Naive thymus-derived CD8-positive, alpha-beta T cell (primary cell): Measurements from ENCODE around the gene HOXA7. TPM values are rescaled to one million over a fixed set of nuclear protein-coding genes. Genes with fewer than 3 reads are reported as not detected.

Source experiments
- ATAC-seq, 2 donors: fragments of 150-1000 bp; cut with Tn5 transposase in 1 of 2; sonication (Bioruptor Pico), chemical (Tn5 transposase) in 1 of 2; 1 replicate in 1 of 2; 2 replicates in 1 of 2; pipeline ENCODE4 v1.10.0; 2021; ENCODE audit warnings: mild to moderate bottlenecking in 2 of 2, moderate library complexity in 2 of 2
- POLR2A ChIA-PET: fragments of 350-600 bp; sonication (Branson Sonifier 250); formaldehyde crosslinking; loops from one replicate; lab custom pipeline; 2021; ENCODE audit warnings: antibody characterized with exemption; lab: Charles Lee
- DNase-seq, 10 donors: peaks; one replicate each; pipeline versions ENCODE4 v3.0.0 to v3.0.0-alpha.2; 2020 to 2022
- H3K27ac Mint-ChIP-seq, 10 donors: one replicate each; pipeline ENCODE4 v1.8.0; 2020 to 2022; ENCODE audit warnings: mild to moderate bottlenecking in 10 of 10, mixed read lengths in 10 of 10, moderate library complexity in 4 of 10, inconsistent platforms in 1 of 10
- H3K27me3 Mint-ChIP-seq, 5 donors: one replicate each; pipeline ENCODE4 v1.8.0; 2021 to 2022; ENCODE audit warnings: mixed read lengths in 5 of 5
- H3K36me3 Mint-ChIP-seq, 3 donors: one replicate each; pipeline ENCODE4 v1.8.0; 2020 to 2022; ENCODE audit warnings: mixed read lengths in 3 of 3, mild to moderate bottlenecking in 2 of 3, inconsistent platforms in 1 of 3
- H3K4me1 Mint-ChIP-seq, 4 donors: one replicate each; pipeline ENCODE4 v1.8.0; 2021 to 2022; ENCODE audit warnings: mixed read lengths in 4 of 4
- H3K4me3 Mint-ChIP-seq, 10 donors: one replicate each; pipeline ENCODE4 v1.8.0; 2020 to 2022; ENCODE audit warnings: mild to moderate bottlenecking in 10 of 10, mixed read lengths in 10 of 10, moderate library complexity in 6 of 10, inconsistent platforms in 1 of 10
- H3K9me3 Mint-ChIP-seq, 9 donors: one replicate each; pipeline ENCODE4 v1.8.0; 2020 to 2022; ENCODE audit warnings: mixed read lengths in 9 of 9, mild to moderate bottlenecking in 3 of 9, inconsistent platforms in 1 of 9, moderate library complexity in 1 of 9
- polyA plus RNA-seq, 3 donors: library from polyadenylated mRNA; unstranded; fragments of 300-500 nt; fragmentation: Illumina TruSeq; gene quantifications; one replicate each; pipeline ENCODE4 v1.2.3, GENCODE V29; 2021
- total RNA-seq, 8 experiments: library from RNA in 2 of 8; stranded (reverse) in 2 of 8; gene quantifications; one replicate each; pipeline ENCODE4 v1.2.3 and lab custom pipeline; 2021 to 2026

HOXA7 gene
- total and polyA plus RNA-seq, 5 experiments from 2014 or later = not detected

- Mint-ChIP-seq H3K4me3 (no peak overlapping the region), H3K36me3 (no peaks in the 10 kb centered on the region), H3K4me1 (no peaks in the 10 kb centered on the region), H3K27me3 (peaks cover 2 to 11% (median 6%) of the 10 kb centered on the region in 5 donors), H3K9me3 (no peaks in the 10 kb centered on the region), H3K27ac (no peak overlapping the region)
- POLR2A ChIA-PET = no interaction called here
- DNase-seq (no peak), ATAC-seq (no peak)
These were observed 43.2 kb downstream of the HOXA7 start for GRCh38 chr7:27112955-27113949.

- POLR2A ChIA-PET = no interaction called here
- H3K9me3 Mint-ChIP-seq = no peaks in the 10 kb centered on the region
- H3K27me3 Mint-ChIP-seq = peaks cover 2 to 13% (median 6%) of the 10 kb centered on the region in 5 donors
- H3K36me3 Mint-ChIP-seq = no peaks in the 10 kb centered on the region
- DNase-seq (no peak), ATAC-seq (no peak)
- H3K27ac Mint-ChIP-seq = no peak overlapping the region
- H3K4me3 Mint-ChIP-seq = no peak overlapping the region
- H3K4me1 Mint-ChIP-seq = no peaks in the 10 kb centered on the region
These were observed 44.1 kb downstream of the HOXA7 start for GRCh38 chr7:27112361-27112760.

- no peak overlapping the region for H3K27ac Mint-ChIP-seq
- H3K4me1 Mint-ChIP-seq = no peaks in the 10 kb centered on the region
- no peak for ATAC-seq
- H3K9me3 Mint-ChIP-seq = no peaks in the 10 kb centered on the region
- H3K4me3 Mint-ChIP-seq = no peak overlapping the region
- no peaks in the 10 kb centered on the region for H3K36me3 Mint-ChIP-seq
- POLR2A ChIA-PET = no interaction called here
- H3K27me3 Mint-ChIP-seq = peaks cover 2 to 16% (median 6%) of the 10 kb centered on the region in 5 donors
- no peak for DNase-seq
These were observed 44.7 kb downstream of the HOXA7 start for GRCh38 chr7:27111751-27112277.

GRCh38 chr7:27111042-27111750, 45.3 kb downstream of the HOXA7 start:
- H3K9me3 Mint-ChIP-seq = no peaks in the 10 kb centered on the region
- H3K4me3 Mint-ChIP-seq = no peak overlapping the region
- peaks cover 2 to 16% (median 7%) of the 10 kb centered on the region in 5 donors for H3K27me3 Mint-ChIP-seq
- H3K27ac Mint-ChIP-seq = no peak overlapping the region
- ATAC-seq (no peak), DNase-seq (no peak)
- POLR2A ChIA-PET = no interaction called here
- H3K4me1 Mint-ChIP-seq = no peaks in the 10 kb centered on the region
- no peaks in the 10 kb centered on the region for H3K36me3 Mint-ChIP-seq

GRCh38 chr7:27110186-27111031, 46.1 kb downstream of the HOXA7 start:
- POLR2A ChIA-PET = no interaction called here
- Mint-ChIP-seq H3K4me3 (no peak overlapping the region), H3K9me3 (no peaks in the 10 kb centered on the region), H3K36me3 (no peaks in the 10 kb centered on the region), H3K4me1 (no peaks in the 10 kb centered on the region), H3K27ac (no peak overlapping the region), H3K27me3 (peaks cover 2 to 24% (median 10%) of the 10 kb centered on the region in 5 donors)
- no peak for ATAC-seq
- no peak for DNase-seq

- DNase-seq (no peak), ATAC-seq (no peak)
- Mint-ChIP-seq H3K9me3 (no peaks in the 10 kb centered on the region), H3K27me3 (peaks cover 2 to 31% (median 18%) of the 10 kb centered on the region in 5 donors), H3K4me1 (no peaks in the 10 kb centered on the region), H3K27ac (no peak overlapping the region), H3K36me3 (no peaks in the 10 kb centered on the region), H3K4me3 (no peak overlapping the region)
- POLR2A ChIA-PET = no interaction called here
These were observed 46.8 kb downstream of the HOXA7 start for GRCh38 chr7:27109466-27110185.

GRCh38 chr7:27108390-27109127, 47.9 kb downstream of the HOXA7 start:
- DNase-seq = no peak
- ATAC-seq = no peak
- Mint-ChIP-seq H3K4me3 (no peak overlapping the region), H3K36me3 (peaks cover 0 to 2% (median 0%) of the 10 kb centered on the region in 3 donors), H3K4me1 (peaks cover 3 to 5% (median 3%) of the 10 kb centered on the region in 4 donors), H3K27me3 (peaks cover 10 to 42% (median 24%) of the 10 kb centered on the region in 5 donors), H3K9me3 (no peaks in the 10 kb centered on the region), H3K27ac (no peak overlapping the region)
- POLR2A ChIA-PET = no interaction called here

- Mint-ChIP-seq H3K27me3 (peaks cover 15 to 51% (median 32%) of the 10 kb centered on the region in 5 donors), H3K9me3 (peaks cover 0 to 4% (median 0%) of the 10 kb centered on the region in 9 donors), H3K27ac (no peak overlapping the region), H3K36me3 (peaks cover 0 to 5% (median 0%) of the 10 kb centered on the region in 3 donors), H3K4me1 (peaks cover 7 to 12% (median 9%) of the 10 kb centered on the region in 4 donors), H3K4me3 (no peak overlapping the region)
- DNase-seq = no peak
- no peak for ATAC-seq
- POLR2A ChIA-PET = no interaction called here
These were observed 48.8 kb downstream of the HOXA7 start for GRCh38 chr7:27107391-27108381.

GRCh38 chr7:27106901-27107240, 49.6 kb downstream of the HOXA7 start:
- POLR2A ChIA-PET = no interaction called here
- Mint-ChIP-seq H3K27ac (no peak overlapping the region), H3K4me1 (peaks cover 8 to 20% (median 15%) of the 10 kb centered on the region in 4 donors), H3K36me3 (peaks cover 0 to 6% (median 0%) of the 10 kb centered on the region in 3 donors), H3K9me3 (peaks cover 0 to 4% (median 0%) of the 10 kb centered on the region in 9 donors), H3K4me3 (no peak overlapping the region), H3K27me3 (peaks cover 21 to 59% (median 38%) of the 10 kb centered on the region in 5 donors)
- ATAC-seq (no peak), DNase-seq (no peak)

GRCh38 chr7:27106181-27106900, 50.1 kb downstream of the HOXA7 start:
- H3K27ac Mint-ChIP-seq = no peak overlapping the region
- POLR2A ChIA-PET = no interaction called here
- H3K4me3 Mint-ChIP-seq = no peak overlapping the region
- ATAC-seq (no peak), DNase-seq (no peak)
- peaks cover 0 to 11% (median 3%) of the 10 kb centered on the region in 3 donors for H3K36me3 Mint-ChIP-seq
- peaks cover 8 to 24% (median 18%) of the 10 kb centered on the region in 4 donors for H3K4me1 Mint-ChIP-seq
- peaks cover 25 to 64% (median 42%) of the 10 kb centered on the region in 5 donors for H3K27me3 Mint-ChIP-seq
- H3K9me3 Mint-ChIP-seq = peaks cover 0 to 4% (median 0%) of the 10 kb centered on the region in 9 donors
